Mesendoderm (in vitro differentiated cells): ENCODE data around the gene MOCS3.

Experiments
- DNase-seq: peaks from one replicate; pipeline ENCODE4 v3.0.0; 2013
- H2AK5ac ChIP-seq: 2 replicates; pipeline ENCODE4 v1.6.1; 2013; ENCODE audit warnings: low read length, inconsistent platforms
- H2BK120ac ChIP-seq: 2 replicates; pipeline ENCODE4 v1.6.1; 2013; ENCODE audit warnings: low read depth, mild to moderate bottlenecking, low read length, moderate library complexity, mixed read lengths
- H2BK15ac ChIP-seq: replicated peaks from 2 replicates; pipeline ENCODE4 v1.6.1; 2013; ENCODE audit warnings: low read depth, mild to moderate bottlenecking, moderate library complexity
- H2BK5ac ChIP-seq: 2 replicates; pipeline ENCODE4 v1.6.1; 2013; ENCODE audit warnings: low read length, inconsistent platforms
- H3K18ac ChIP-seq: 2 replicates; pipeline ENCODE4 v1.6.1; 2013; ENCODE audit warnings: mild to moderate bottlenecking, low read length, mixed read lengths
- H3K23ac ChIP-seq: one replicate; pipeline ENCODE4 v1.6.1; 2013; ENCODE audit warnings: low read length
- H3K27ac ChIP-seq: 2 replicates; pipeline ENCODE4 v1.5.1; 2013; ENCODE audit warnings: low read depth, mild to moderate bottlenecking, inconsistent platforms, low read length, moderate library complexity
- H3K27me3 ChIP-seq: 2 replicates; pipeline ENCODE4 v1.6.1; 2013; ENCODE audit warnings: low read length, control low read depth, mild to moderate bottlenecking, inconsistent platforms; ENCODE audit not compliant: insufficient read depth, poor library complexity
- H3K36me3 ChIP-seq: 2 replicates; pipeline ENCODE4 v1.6.1; 2013; ENCODE audit warnings: low read length, inconsistent platforms; ENCODE audit not compliant: control insufficient read depth, insufficient read depth
- H3K4ac ChIP-seq: one replicate; pipeline ENCODE4 v1.6.1; 2013; ENCODE audit warnings: low read depth, mild to moderate bottlenecking, low read length, moderate library complexity
- H3K4me1 ChIP-seq: 2 replicates; pipeline ENCODE4 v1.6.1; 2013; ENCODE audit warnings: low read depth, low read length, inconsistent platforms; ENCODE audit not compliant: control insufficient read depth
- H3K4me2 ChIP-seq: 2 replicates; pipeline ENCODE4 v1.6.1; 2013; ENCODE audit warnings: low read length
- H3K4me3 ChIP-seq: 2 replicates; pipeline ENCODE4 v1.5.1; 2013; ENCODE audit warnings: mild to moderate bottlenecking, low read length
- H3K56ac ChIP-seq: one replicate; pipeline ENCODE4 v1.6.1; 2013; ENCODE audit warnings: low read length
- H3K79me1 ChIP-seq: 2 replicates; pipeline ENCODE4 v1.6.1; 2013; ENCODE audit warnings: low read length, inconsistent platforms
- H3K79me2 ChIP-seq: 2 replicates; pipeline ENCODE4 v1.6.1; 2013; ENCODE audit warnings: mild to moderate bottlenecking, low read length; ENCODE audit not compliant: control insufficient read depth, insufficient read depth
- H3K9ac ChIP-seq: 2 replicates; pipeline ENCODE4 v1.6.1; 2013; ENCODE audit warnings: low read length, inconsistent platforms
- H4K5ac ChIP-seq: one replicate; pipeline ENCODE4 v1.6.1; 2013; ENCODE audit warnings: low read length
- H4K8ac ChIP-seq: one replicate; pipeline ENCODE4 v1.6.1; 2013; ENCODE audit warnings: low read depth, mild to moderate bottlenecking, control low read depth, low read length, moderate library complexity
- WGBS: extraction: QIAGEN DNeasy Blood & Tissue Kit; methylation state at CpG from one replicate; pipeline ENCODE4 v1.1.7; 2013; ENCODE audit warnings: low lambda C conversion rate, missing lambda C conversion rate; ENCODE audit not compliant: insufficient coverage; ENCODE audit errors: extremely low coverage; 5-methylcytosine and 5-hydroxymethylcytosine counted together

MOCS3 gene

GRCh38 chr20:50996901-50997865 lies 38.6 kb downstream of the MOCS3 start:
- Histone ChIP-seq H3K18ac (no peak overlapping the region), H3K23ac (no peak overlapping the region), H3K27ac (no peak overlapping the region), H3K4me2 (no peak overlapping the region), H3K9ac (no peak overlapping the region), H3K4me1 (peaks cover 6% of the 10 kb centered on the region), H3K27me3 (no peaks in the 10 kb centered on the region), H2BK15ac (no peak overlapping the region), H3K36me3 (no peaks in the 10 kb centered on the region), H2AK5ac (no peak overlapping the region), H3K4ac (no peak overlapping the region), H3K4me3 (no peak overlapping the region), H3K79me2 (no peaks in the 10 kb centered on the region), H3K56ac (peak overlapping the region; percentile 11), H3K79me1 (no peaks in the 10 kb centered on the region), H2BK120ac (no peak overlapping the region), H4K5ac (no peak overlapping the region), H4K8ac (no peak overlapping the region), H2BK5ac (no peak overlapping the region)
- DNase-seq: no peak
- no CpG with 5 or more reads among the region's 10 CpGs for WGBS

GRCh38 chr20:50999355-50999754 lies 40.7 kb downstream of the MOCS3 start:
- H3K56ac ChIP-seq: no peak overlapping the region
- H3K4me3 ChIP-seq: no peak overlapping the region
- H3K4ac ChIP-seq: no peak overlapping the region
- H3K27ac ChIP-seq: no peak overlapping the region
- no peaks in the 10 kb centered on the region for H3K79me1 ChIP-seq
- H4K8ac ChIP-seq: no peak overlapping the region
- no peaks in the 10 kb centered on the region for H3K4me1 ChIP-seq
- no peaks in the 10 kb centered on the region for H3K27me3 ChIP-seq
- H3K36me3 ChIP-seq: peaks cover 12% of the 10 kb centered on the region
- H2AK5ac ChIP-seq: no peak overlapping the region
- no peak overlapping the region for H3K4me2 ChIP-seq
- no peaks in the 10 kb centered on the region for H3K79me2 ChIP-seq
- DNase-seq: no peak
- no peak overlapping the region for H2BK15ac ChIP-seq
- no peak overlapping the region for H3K18ac ChIP-seq
- no peak overlapping the region for H4K5ac ChIP-seq
- H2BK120ac ChIP-seq: no peak overlapping the region
- H3K9ac ChIP-seq: no peak overlapping the region
- no peak overlapping the region for H3K23ac ChIP-seq
- no CpG with 5 or more reads among the region's 4 CpGs for WGBS
- no peak overlapping the region for H2BK5ac ChIP-seq

- no CpG with 5 or more reads among the region's 20 CpGs for WGBS
- H3K27me3 ChIP-seq: no peaks in the 10 kb centered on the region
- H2BK15ac ChIP-seq: no peak overlapping the region
Measured at GRCh38 chr20:51001430-51002265, 43.0 kb downstream of the MOCS3 start.

GRCh38 chr20:51002633-51003032 lies 44.0 kb downstream of the MOCS3 start:
- Histone ChIP-seq H4K5ac (no peak overlapping the region), H3K56ac (no peak overlapping the region), H3K27me3 (no peaks in the 10 kb centered on the region), H3K18ac (no peak overlapping the region), H2BK15ac (no peak overlapping the region), H3K23ac (no peak overlapping the region), H3K4me2 (no peak overlapping the region), H2AK5ac (no peak overlapping the region), H2BK120ac (no peak overlapping the region), H3K9ac (no peak overlapping the region), H3K4me3 (no peak overlapping the region), H3K79me2 (no peaks in the 10 kb centered on the region), H3K36me3 (peaks cover 20% of the 10 kb centered on the region), H4K8ac (no peak overlapping the region), H3K4ac (no peak overlapping the region), H3K79me1 (no peaks in the 10 kb centered on the region), H2BK5ac (no peak overlapping the region), H3K4me1 (no peaks in the 10 kb centered on the region), H3K27ac (no peak overlapping the region)
- whole genome bisulfite sequencing: no CpG with 5 or more reads among the region's 7 CpGs
- DNase-seq: no peak

More at GRCh38 chr20:51001430-51002265, 43.0 kb downstream of the MOCS3 start:
- H3K4me1 ChIP-seq: no peaks in the 10 kb centered on the region
- no peak overlapping the region for H3K4ac ChIP-seq
- H4K8ac ChIP-seq: no peak overlapping the region
- H2AK5ac ChIP-seq: no peak overlapping the region
- no peak overlapping the region for H4K5ac ChIP-seq
- no peaks in the 10 kb centered on the region for H3K79me2 ChIP-seq
- H2BK120ac ChIP-seq: no peak overlapping the region
- H3K27ac ChIP-seq: no peak overlapping the region
- H3K4me2 ChIP-seq: no peak overlapping the region
- no peak overlapping the region for H3K4me3 ChIP-seq
- H3K79me1 ChIP-seq: no peaks in the 10 kb centered on the region
- peaks cover 18% of the 10 kb centered on the region for H3K36me3 ChIP-seq
- no peak overlapping the region for H3K9ac ChIP-seq
- no peak for DNase-seq
- H3K23ac ChIP-seq: no peak overlapping the region
- no peak overlapping the region for H2BK5ac ChIP-seq
- no peak overlapping the region for H3K18ac ChIP-seq
- H3K56ac ChIP-seq: no peak overlapping the region

- Histone ChIP-seq H3K4me1 (no peaks in the 10 kb centered on the region), H3K27ac (no peak overlapping the region), H2BK15ac (no peak overlapping the region), H3K4ac (no peak overlapping the region), H4K5ac (no peak overlapping the region), H2BK5ac (no peak overlapping the region), H3K4me2 (no peak overlapping the region), H3K23ac (no peak overlapping the region), H2BK120ac (no peak overlapping the region), H3K36me3 (peaks cover 20% of the 10 kb centered on the region), H3K27me3 (no peaks in the 10 kb centered on the region), H2AK5ac (no peak overlapping the region), H3K79me1 (peaks cover 1% of the 10 kb centered on the region), H3K4me3 (no peak overlapping the region), H3K9ac (no peak overlapping the region), H3K18ac (no peak overlapping the region), H3K56ac (no peak overlapping the region), H3K79me2 (no peaks in the 10 kb centered on the region), H4K8ac (no peak overlapping the region)
- WGBS: no CpG with 5 or more reads among the region's 21 CpGs
- no peak for DNase-seq
Measured at GRCh38 chr20:51003753-51004152, 45.1 kb downstream of the MOCS3 start.
